ENCODE measurements around the gene PRICKLE3.
A peak's percentile ranks its signal among the peaks of the same experiment; 100 is the strongest.

Gene PRICKLE3, protein sequence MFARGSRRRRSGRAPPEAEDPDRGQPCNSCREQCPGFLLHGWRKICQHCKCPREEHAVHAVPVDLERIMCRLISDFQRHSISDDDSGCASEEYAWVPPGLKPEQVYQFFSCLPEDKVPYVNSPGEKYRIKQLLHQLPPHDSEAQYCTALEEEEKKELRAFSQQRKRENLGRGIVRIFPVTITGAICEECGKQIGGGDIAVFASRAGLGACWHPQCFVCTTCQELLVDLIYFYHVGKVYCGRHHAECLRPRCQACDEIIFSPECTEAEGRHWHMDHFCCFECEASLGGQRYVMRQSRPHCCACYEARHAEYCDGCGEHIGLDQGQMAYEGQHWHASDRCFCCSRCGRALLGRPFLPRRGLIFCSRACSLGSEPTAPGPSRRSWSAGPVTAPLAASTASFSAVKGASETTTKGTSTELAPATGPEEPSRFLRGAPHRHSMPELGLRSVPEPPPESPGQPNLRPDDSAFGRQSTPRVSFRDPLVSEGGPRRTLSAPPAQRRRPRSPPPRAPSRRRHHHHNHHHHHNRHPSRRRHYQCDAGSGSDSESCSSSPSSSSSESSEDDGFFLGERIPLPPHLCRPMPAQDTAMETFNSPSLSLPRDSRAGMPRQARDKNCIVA

DNA sequence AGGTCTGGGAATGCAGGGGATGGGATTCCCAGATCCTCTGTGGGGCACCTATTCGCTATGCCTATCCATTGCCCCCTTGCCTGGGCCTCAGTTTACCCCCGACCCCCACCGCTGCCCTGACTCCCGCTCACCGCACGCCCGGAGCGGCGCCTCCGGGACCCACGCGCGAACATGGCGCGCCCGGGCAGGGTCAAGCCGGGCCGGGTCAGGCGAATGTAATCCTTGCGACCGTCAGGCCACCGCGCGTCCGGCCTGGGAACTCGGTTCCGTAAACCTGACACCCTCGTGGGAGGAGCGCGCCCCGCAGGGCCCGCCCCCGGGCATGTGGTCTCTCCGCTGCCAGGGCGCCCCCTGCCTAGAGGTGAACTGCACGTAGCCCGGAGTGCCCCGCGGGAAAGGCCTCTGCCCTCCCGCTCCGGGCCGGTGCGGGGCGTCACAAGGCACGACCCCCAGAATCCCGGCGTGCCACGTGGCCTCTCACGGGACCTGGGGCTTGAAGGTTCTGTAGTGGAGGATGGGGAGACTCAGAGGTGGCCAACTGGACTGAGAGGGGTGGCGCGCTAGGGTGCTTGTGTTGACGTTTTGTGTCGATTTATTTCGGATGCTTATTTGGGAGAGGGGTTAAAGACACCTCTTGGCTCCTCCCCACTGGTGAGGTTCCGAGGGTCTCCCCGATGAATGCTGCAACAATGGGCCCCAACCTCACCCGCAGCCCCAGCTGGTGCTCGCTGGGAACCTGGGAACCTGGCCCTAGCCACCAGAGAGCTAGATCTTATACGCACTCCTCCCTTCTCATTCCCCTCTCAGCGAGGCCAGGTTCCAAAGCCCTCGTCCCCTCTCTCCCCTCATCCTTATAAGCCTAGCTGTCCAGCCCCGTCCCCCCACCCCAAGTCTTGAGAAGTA, at the start of gene PRICKLE3:
PRICKLE3 (minus strand) TSS at position 249 of the 903 bp plus-strand sequence; CDS start at position 173, 76 bp downstream.
- DNase-seq = peak; percentile 73 to 78

DNA sequence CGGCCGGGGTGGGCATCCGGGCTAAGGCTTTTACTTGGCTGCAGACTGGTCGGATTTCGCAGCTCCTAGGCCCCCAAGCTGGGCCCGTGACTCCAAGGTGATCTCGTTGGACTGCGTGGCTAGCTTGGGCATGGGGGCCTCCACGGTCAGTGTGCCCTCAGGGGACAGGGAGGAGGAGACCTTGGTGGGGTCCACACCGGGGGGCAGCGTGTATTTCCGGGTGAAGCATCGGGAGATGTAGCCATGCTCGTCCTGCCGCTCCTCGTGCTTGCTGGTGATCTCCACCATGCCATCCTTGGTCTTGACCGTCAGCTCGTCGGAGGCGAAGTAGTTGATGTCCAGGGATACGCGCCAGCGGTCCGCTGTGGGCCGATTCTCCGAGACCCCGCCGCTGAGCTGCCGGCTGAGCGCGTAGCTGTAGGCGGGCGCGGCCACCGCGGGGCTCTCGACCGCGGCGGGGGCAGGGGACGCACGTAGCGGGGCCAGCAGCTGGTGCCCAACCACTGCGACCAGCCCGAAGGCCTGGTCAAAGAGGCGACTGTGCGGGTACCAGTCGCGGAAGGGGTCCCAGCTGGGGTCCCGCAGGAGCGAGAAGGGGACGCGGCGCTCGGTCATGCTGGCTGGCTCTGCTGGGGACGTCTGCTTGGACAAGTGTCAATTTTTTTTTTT, 47.8 kb upstream of the PRICKLE3 start:
- no peak for DNase-seq

DNA sequence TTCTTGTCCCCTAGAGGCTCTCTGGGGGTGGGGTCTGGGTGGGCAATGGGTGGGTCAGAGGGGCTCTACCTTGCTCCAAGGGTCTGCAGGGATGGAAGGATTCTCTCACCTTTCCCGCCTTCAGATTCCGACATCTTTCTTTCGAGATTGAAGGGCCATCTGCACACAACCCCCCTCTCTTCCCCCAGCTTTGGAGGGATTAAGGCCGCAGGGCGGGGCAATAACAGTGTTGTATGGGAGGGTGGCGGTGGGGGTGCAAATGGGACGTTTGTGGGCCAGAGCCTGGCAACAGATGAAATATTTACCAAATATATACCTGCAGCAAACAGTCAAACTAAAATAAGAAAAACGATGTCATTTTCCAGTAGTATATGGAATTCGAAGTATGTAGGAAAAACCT, 47.0 kb upstream of the PRICKLE3 start, which contains the start of gene CACNA1F:
CACNA1F (minus strand) TSS at position 165 of the 400 bp plus-strand sequence; CDS start at position 134, 31 bp downstream.
- DNase-seq = no peak

DNA sequence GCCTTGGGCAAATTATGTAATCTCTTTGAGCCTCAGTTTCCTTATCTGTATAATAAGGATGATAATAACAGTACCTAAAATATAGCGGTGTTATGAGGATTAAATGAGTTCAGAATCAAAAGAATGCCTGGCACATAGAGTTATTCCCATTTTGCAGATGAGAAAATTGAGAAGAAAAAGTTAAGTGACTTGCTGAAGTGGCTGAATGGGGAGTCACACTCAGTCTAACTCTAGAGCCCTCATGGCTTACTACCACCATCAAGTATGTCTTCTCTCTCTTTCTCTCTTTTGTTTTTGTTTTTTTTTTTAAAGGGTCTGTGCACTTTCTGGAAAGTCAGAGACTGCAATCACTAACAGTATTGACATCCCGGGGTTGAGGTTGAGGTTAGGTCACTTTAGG, 46.4 kb upstream of the PRICKLE3 start:
- no peak for DNase-seq

DNA sequence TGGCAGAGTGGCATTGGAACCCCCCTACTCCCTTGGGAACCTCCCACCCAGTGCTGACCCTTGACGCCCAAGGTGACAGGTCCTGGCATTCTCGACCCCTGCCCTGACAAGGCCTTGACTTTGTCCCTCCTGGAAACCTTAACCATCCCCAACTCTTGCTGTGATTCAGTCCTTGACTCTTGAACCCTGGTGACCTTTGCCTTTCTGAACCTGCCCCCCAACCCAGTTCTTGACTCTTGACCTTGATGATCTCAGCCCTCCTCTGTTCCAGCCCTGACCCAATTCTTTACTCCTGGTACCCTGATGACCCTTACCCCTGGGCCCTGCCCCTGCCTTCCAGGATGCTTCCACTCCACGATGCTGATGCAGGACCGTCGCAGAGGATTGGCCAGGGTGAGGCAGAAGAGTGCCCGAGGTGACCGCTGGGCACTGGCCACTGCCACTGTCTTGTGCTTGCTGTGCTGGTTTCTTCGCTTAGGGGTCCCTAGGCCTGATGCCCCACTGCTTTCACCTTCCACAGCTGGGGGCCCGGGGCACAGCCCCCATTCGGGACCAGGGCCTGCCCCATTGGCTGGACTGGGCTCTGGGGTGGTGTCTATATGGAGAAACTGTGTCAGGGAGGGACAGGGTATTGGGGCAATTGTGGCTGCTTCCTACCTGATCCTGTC, 45.3 kb upstream of the PRICKLE3 start:
- DNase-seq = no peak

DNA sequence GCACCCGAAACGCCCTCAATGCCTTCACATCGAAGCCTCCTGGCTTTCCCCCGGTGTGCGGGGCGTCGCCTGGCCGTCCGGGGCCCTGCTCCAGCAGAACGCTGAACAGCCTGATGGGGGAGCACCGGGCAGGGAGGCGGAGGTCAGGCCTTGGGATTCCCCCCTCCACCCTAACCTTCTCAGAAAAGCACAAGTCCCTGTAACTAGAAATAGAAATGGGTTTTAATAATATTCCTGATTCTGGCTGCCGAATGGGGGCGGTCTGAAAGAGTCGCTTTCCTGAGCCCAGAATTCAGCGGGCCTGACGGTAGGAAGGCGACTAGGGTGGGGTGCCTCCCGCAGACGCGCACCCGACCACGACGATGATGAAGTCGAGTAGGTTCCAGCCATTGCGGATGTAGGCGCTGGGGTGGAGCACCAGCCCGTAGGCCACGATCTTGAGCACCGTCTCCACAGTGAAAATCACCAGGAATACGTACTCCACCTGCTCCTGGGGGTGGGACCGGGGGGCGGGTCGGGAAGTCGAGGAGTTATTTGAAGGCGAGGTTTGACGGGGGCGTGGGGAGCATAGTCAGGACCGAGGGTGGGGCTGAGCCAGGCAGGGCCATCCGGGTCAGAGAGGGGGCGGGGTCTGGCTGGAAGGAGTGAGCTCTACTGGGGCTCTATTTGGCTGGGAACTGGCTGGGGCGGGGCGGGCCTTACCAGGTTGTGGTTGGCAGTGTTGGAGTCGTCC, 44.5 kb upstream of the PRICKLE3 start:
- peak; percentile 67 to 70 for DNase-seq

DNA sequence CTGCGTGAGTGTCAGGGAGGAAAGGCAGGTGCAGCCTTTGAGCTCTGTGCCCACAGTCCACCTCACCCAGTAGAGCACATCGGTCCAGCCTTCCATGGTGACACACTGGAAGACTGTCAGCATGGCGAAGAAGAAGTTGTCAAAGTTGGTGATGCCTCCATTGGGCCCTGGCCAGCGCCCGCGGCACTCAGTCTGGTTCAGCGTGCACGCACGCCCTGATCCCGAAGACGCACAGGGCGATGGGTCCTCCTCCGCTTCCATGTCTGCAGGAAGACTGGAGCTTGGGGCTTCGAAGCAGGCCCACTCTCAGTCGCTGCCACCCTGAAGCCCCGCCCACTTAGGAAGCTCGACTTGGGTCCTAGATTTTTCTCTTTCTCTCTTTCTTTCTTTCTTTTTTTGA, 42.0 kb upstream of the PRICKLE3 start:
- no peak for DNase-seq

DNA sequence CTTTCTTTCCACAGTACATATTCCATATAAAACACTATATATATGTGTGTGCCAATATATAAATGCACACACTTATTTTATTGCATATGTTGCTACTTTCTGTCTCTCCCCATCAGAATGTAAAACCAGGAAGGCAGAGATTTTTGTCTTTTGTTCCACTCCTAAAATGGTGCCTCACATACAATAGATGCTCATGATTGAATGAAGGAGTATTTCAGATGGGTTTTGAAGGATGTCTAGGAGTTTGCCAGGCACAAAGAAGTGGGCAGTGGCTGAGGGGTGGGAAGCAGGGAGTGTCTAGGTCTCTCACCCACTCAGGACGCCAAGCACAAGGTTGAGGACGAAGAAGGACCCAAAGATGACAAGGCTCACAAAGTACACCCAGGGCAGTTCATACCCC, 41.6 kb upstream of the PRICKLE3 start:
- no peak for DNase-seq

DNA sequence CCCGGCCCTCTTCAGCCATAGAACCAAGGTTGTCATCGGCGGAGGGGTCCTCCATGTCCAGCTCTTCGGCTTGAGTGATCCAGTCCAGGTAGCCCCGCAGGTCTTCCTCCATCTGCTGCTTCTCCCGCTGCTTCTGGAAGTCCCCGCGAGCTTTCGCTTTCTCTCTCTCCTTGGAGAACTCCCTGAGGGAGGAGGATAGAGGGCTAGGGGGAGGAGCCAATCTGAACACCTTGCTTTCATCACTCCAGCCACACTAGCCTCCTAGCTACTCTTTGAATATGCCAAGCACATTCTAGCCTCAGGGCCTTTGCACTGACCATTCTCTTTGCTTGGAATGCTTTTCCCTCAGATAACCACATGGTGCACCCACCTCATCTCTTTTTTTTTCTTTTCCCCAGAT, 40.8 kb upstream of the PRICKLE3 start:
- no peak for DNase-seq

DNA sequence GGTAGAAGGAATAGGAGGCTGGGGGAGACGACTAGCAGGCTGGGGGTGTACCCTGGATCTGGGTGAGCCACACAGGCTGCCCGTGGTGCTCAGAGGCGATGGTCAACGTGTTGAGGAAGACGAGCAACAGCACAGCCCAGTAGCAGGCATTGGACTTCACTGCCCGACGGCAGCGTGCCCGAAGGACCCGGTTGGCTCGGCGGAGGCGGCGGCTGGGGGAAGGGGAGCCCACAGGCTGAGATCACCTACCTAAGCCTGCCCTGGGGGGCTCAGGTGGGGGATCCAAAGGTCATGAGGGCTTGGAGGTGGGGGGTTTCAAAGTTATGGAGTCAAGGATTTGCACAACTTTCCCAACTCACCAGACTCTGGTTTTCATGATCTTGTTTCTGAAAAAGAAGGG, 39.7 kb upstream of the PRICKLE3 start:
- DNase-seq = no peak

DNA sequence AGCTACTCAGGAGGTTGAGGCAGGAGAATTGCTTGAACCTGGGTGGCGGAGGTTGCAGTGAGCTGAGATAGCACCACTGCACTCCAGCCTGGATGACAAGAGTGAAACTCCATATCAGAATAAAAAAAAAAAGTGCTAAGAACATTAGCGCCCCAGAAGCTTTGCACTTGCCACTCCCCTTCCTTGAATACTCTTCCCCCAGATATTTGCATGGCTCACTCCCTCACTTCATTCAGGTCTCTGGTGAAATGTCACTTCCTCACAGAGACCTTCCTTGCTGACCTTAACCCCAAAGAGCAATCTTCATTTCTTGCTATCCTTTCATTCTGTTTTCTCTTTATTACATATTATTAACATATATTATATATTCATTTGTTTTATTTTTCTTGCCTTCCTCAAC, 35.7 kb upstream of the PRICKLE3 start:
- no peak for DNase-seq

DNA sequence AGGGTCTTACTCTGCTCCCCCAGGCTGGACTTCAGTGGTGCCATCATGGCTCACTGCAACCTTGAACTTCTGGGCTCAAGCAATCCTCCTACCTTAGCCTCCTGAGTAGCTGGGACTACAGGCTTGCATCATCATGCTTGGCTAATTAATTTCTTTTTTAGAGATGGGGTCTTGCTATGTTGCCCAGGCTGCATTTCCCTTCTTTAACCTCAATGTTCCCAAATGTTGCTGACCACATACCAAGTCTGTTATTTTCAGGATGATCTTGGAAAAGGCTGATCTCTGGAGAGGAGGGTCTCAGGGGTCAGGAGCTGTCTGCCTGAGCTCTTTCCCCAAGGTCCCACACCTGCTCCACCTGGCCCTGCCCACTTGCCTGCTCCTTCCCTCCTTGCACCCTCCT, 33.9 kb upstream of the PRICKLE3 start:
- DNase-seq = no peak

DNA sequence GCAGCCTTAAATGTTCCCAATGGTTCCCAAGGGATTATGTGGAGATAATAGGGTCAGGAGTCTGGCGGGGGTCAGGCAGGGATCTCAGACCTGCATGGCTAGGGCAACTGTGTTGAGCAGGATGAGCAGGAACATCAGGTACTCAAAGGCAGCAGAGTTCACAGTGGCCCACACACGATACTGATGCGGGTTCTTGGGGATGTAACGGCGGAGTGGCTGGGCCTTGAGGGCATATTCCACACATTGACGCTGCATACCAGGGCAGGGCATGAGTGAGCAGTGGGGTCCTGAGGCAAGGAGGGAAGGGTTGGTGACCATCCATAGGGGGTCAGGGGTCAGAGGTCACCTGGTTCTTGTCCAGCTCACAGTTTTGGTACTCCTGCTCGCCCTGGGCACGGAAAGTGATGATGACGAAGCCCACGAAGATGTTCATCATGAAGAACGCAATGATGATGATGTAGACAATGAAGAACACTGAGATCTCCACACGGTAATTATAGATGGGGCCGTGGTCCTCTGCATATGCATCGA, 28.9 kb upstream of the PRICKLE3 start:
- DNase-seq = no peak

DNA sequence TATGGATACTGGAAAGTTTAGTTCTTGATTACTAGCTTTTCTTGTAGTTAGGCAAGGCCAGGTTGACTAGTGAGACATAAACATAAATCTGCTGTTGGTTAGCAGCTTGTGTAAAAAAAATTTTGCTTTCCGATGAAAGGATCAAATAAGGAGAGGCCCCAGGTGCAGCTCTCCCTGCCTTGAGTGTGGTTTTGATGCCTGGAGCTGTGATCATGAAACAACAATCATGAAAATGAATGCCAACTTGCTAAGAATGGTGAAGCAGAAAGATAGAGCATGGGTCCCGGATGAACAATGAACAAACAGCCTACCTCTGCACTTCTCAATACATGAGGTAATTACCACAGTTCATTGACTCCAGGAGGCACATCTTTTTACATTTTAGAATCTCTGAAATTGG, 28.2 kb upstream of the PRICKLE3 start:
- no peak for DNase-seq

DNA sequence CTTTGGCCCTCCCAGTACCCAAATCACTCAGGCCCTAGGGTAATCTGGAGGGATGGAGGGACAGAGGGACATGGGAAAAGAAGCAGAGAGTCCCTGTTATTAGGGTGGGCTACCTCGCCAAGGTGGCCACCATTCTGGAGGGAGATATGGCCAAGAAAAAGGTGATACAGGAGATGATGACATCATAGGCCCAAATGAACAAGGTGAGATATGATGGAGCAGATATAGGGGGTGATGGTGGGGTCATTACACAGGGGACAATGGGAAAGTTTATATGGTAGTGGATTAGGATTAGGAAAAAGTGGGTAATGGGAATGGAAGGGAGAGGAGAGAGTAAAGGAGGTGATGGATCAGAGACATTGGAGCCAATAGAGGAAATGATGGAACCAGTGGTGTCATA, 26.7 kb upstream of the PRICKLE3 start:
- no peak for DNase-seq

DNA sequence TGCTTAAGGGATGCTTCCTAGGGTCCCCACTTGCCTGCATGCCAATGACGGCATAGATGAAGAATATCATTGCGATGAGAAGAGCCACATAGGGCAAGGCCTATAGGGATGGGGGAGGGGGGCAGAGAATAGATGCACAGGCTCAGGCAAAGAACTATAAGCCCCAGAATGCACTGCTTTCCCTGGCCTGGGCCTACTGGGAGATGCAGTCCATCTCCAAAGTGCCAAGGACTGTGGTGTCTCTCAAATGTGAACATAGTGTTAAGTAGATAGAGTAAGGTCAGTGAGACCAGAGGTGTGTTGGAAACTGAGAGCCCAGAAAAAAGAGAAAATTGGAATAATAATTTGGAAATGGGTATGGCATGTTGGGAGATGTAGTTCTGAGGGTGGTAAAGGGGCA, 26.0 kb upstream of the PRICKLE3 start:
- no peak for DNase-seq

DNA sequence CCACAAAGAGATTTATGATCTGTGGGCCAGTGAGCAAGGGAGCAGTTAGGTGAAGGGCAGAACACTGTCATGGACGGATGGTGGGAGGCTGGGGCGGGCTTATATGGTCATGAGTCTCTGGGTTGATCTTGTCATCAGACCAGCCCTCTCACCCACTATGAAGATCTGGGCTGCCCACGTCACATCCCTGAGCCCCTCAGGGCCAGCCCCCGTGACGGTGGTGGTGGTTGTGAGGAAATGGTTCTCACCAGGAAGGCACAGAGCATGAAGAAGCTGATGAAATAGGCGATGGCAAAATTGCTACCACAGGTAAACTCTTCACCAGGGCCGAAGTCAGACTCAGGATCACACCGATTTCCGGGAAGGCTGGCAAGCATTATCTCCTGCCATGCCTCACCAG, 24.9 kb upstream of the PRICKLE3 start:
- DNase-seq = no peak

DNA sequence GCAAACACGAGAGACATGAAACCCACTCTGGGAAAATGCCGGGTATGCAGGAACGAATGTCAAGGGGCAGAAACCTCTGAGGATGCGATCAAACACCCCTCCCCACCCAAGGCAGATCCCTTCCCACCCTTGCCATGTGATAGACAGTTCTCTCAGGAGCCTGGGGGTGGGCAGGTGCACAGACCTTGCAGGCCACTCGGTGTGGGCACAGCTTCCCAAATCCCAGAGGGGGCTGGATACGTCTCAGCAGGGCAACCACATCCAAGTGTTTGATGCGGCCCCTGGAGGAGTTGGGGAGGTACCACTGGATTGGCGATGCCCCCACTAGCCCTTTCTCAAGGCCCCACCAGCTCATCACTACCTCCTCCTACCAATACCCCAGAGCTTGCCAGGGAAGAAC, 24.2 kb upstream of the PRICKLE3 start:
- DNase-seq = no peak

DNA sequence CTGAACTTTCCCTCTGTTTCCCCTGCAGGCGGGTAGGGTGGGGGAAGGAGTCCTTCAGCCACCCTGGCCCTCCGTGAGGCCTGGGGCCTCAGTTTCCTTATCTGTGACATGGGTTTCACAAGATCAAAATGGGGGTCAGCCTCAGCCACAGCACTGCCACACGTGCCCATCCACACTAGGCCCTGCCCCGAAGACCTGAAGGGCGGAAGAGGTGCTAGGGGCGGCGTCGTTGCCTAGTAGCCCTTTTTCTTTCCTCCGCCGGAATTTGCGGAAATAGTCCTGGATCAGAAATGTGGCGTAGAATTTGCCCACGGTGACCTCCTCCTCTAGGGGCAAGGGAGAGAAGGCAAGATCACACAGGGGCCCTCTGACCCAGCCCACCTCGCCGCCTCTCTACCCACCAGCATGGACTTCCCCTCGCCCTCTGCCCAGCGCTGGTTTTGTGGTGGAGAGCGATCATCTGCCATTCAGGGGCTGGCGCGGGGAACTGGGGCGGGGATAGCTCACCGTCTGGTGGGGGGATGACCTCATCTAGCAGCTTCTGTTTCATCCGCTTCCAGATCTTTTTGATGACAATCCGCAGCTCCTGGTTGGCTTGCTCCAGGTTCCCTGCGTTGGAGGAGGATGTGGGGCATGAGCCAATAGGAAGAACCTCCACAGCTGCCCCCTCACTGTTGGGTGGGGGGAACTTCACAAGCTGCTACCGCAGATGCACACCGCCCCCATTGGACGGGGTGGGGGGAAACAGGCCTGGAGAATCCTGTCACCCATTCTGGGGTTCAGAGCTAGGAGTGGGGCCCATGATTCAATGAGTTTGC, 23.5 kb upstream of the PRICKLE3 start:
- no peak for DNase-seq

DNA sequence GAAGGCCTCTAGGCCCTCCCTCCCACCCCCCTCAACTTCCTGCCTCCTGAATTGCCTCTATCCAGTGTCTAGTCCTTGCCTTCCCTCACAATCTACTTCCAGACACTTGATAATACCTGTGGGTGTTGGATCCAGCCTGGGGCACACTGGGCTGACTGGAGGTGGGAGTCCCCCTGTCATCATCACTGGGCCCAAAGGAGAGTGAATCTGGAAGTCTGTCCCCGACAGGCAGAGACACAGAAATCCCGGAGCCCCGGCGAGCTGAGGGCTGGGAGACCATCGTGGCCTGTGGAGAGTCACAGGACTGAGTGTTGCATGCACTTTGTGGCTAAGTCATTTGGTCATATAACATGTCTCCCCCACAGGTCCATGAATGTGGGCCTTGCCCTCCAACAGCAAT, 22.2 kb upstream of the PRICKLE3 start:
- DNase-seq = no peak
